Activated CD8-positive, alpha-beta memory T cell treated with anti-CD3 and anti-CD28 coated beads, Interleukin-2, amount 50 U/mL, for 48 hours (primary cell): ENCODE data around the gene BFSP1.
A peak's percentile ranks its signal among the peaks of the same experiment; 100 is the strongest.

ENCODE experiments used
- DNase-seq: peaks from one replicate; pipeline ENCODE4 v3.0.0-alpha.2; 2020

The BFSP1 gene

GRCh38 chr20:17518339-17519052 is 12.7 kb downstream of the BFSP1 start:
- no peak for DNase-seq

- no peak for DNase-seq
Measured at GRCh38 chr20:17515053-17515452, 16.1 kb downstream of the BFSP1 start.

- DNase-seq = no peak
Measured at GRCh38 chr20:17513939-17514338, 17.2 kb downstream of the BFSP1 start.

- DNase-seq = no peak
Measured at GRCh38 chr20:17511401-17511800, 19.8 kb downstream of the BFSP1 start.

- no peak for DNase-seq
Measured at GRCh38 chr20:17510548-17510947, 20.6 kb downstream of the BFSP1 start.

GRCh38 chr20:17508756-17509155 is 22.4 kb downstream of the BFSP1 start:
- no peak for DNase-seq

GRCh38 chr20:17507531-17507930 is 23.6 kb downstream of the BFSP1 start:
- no peak for DNase-seq

- no peak for DNase-seq
Measured at GRCh38 chr20:17507032-17507431, 24.1 kb downstream of the BFSP1 start.

GRCh38 chr20:17505636-17506517 is 25.3 kb downstream of the BFSP1 start:
- DNase-seq = peak; percentile 75

- DNase-seq = peak; percentile 81
Measured at GRCh38 chr20:17504898-17505635, 26.1 kb downstream of the BFSP1 start.

- DNase-seq = peak; percentile 62
Measured at GRCh38 chr20:17504066-17504897, 26.9 kb downstream of the BFSP1 start.

GRCh38 chr20:17503301-17504065 is 27.7 kb downstream of the BFSP1 start:
- DNase-seq = no peak

GRCh38 chr20:17502105-17502504 is 29.1 kb downstream of the BFSP1 start:
- DNase-seq = peak; percentile 28

- peak; percentile 35 for DNase-seq
Measured at GRCh38 chr20:17501701-17502100, 29.5 kb downstream of the BFSP1 start.

GRCh38 chr20:17500826-17501225 is 30.4 kb downstream of the BFSP1 start:
- peak; percentile 8 for DNase-seq

- DNase-seq = peak; percentile 36
Measured at GRCh38 chr20:17500271-17500670, 30.9 kb downstream of the BFSP1 start.

GRCh38 chr20:17499041-17499440 is 32.1 kb downstream of the BFSP1 start:
- DNase-seq = no peak

- DNase-seq = peak; percentile 8
Measured at GRCh38 chr20:17498641-17499040, 32.5 kb downstream of the BFSP1 start.

- peak; percentile 17 for DNase-seq
Measured at GRCh38 chr20:17497821-17498580, 33.2 kb downstream of the BFSP1 start.

GRCh38 chr20:17495826-17496225 is 35.4 kb downstream of the BFSP1 start:
- DNase-seq = peak; percentile 20

- DNase-seq = peak; percentile 32
Measured at GRCh38 chr20:17494201-17494600, 37.0 kb downstream of the BFSP1 start.
